HG03460 (cell line): ENCODE data around the gene GRB2.
"Not testable (repeated sequence)": the region's sequence is repeated elsewhere in the genome, so short reads cannot be mapped to it uniquely, and the experiment has no call there.

Experiments
- ATAC-seq: cut with Tn5 transposase; IDR thresholded peaks from one replicate; pipeline ENCODE4 v1.9.1; 2021; ENCODE audit not compliant: unreplicated experiment

Gene GRB2

DNA sequence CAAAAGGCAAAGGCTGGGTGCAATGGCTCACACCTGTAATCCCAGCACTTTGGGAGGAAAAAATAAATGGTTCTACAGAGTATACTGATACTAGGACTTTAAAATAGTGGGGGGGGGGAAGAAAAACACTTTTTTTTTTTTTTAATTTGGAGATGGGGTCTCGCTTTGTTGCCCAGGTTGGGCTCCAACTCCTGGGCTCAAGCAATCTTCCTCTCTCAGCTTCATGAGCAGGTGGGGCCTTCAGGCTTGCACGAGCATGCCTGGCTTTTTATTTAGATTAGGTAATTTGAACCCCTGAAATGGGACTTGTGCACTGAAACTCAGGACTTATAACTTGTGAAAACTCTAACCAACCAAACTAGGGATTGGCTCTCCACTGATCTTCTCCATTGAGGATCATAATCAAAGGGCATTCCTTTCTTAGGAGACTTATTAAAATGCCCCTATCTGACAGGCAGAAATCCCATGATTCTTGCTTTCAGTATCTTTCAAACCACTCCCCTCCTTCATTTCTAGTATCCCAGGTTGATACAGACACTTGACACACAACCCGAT is 16.9 kb downstream of the GRB2 start:
- ATAC-seq, result no peak

DNA sequence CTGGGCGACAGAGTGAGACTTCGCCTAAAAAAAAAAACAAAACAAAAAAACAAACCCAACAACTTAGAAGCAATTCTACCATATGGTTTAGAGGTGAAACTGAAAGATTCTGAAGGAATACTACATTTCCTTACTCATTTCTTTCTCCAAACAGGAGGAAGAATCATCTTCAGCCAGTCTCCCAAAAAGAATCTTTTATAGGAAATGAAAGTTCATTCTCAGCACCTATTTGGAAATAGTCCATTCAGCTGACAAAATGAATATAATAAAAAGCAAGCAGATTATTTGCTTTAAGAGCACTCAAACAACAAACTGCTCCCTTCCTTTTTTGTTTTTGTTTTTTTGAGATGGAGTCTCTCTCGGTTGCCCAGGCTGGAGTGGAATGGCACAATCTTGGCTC is 17.7 kb downstream of the GRB2 start:
- no peak for ATAC-seq

DNA sequence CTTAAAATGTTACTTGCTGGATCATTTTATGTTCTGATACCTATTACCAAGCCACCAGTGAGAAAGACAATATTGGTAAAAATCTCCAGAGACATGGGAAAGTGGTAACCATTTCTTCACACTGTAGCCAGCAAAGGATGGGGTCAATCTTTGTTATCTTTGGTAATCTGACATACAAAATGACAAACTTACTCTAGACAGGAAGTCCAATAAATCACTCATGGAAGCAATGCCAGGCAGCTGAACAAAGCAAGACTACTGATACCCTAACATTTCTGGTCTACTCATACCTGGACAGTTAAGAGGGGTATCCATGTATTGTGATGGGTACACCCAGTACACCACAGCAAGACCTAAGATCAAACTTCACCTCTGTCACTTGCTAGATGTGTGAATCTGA is 19.0 kb downstream of the GRB2 start:
- no peak for ATAC-seq

DNA sequence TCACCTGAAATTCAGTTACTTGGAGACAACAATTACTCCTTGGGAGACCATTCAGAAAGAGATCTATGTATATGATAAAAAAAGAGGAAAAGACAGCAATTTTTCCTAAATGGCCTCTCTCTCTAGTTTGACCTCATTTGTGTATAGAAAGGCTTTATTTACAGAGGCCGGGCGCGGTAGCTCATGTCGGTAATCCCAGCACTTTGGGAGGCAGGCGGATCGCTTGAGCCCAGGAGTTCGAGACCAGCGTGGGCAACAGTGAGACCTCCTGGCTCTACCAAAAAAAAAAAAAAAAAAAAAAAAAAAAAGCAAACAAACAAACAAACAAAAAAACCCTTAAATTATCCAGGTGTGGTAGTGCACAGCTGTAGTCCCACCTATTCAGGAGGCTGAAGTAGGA is 20.7 kb downstream of the GRB2 start:
- ATAC-seq, result no peak

DNA sequence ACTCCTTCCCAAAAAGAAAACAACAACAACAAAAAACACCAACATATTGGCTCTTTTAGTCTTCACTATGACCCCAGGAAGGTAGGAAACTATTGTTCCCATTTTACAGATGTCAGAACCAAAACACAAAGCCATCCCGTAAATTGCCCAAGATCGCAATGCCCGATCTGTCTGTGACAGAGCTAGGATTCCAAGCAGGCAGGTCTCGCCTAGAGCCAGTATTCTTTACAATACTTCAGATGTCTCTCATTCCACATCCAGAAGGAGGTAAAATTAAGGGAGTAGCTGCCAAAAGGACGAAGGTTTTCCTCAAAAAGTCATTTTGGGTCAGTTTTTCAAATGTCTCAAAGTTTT is 21.7 kb downstream of the GRB2 start:
- ATAC-seq, result no peak

DNA sequence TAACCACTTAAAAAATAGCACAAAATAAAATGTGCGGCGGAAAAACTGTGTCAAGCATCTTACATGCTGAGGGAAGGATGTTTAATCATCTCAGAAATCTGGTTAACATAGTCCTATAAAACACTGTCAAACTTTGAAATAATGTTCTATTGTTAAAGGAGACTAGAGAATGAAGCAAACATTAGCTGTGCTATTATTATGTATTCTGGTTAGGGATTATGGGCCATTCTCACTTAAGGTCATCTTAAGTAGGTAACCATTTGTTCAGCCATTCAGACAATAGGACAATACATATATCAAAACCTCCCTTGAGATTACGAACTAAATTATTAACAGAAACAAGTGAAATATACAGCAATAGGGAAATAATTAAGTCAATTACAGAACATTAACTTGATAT is 24.7 kb downstream of the GRB2 start:
- ATAC-seq, result no peak

DNA sequence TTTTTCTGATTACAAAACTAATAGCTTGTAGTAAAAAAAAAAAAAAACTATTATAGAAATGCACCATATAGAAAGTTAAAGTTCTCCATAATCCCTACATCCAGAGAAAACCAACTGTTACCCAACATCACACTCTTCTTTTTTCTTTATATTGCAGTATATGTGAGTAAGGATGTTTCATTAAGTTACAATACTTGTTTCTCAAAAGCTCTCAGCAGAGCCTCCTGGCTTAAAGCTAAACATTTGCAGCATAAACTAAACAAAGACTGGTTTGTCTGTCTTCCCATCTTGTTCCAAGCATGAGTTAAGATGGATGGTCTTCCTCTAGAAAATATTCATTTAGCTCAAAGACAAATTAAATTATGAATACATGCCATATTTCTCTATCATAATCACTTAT is 25.2 kb downstream of the GRB2 start:
- ATAC-seq, result no peak

DNA sequence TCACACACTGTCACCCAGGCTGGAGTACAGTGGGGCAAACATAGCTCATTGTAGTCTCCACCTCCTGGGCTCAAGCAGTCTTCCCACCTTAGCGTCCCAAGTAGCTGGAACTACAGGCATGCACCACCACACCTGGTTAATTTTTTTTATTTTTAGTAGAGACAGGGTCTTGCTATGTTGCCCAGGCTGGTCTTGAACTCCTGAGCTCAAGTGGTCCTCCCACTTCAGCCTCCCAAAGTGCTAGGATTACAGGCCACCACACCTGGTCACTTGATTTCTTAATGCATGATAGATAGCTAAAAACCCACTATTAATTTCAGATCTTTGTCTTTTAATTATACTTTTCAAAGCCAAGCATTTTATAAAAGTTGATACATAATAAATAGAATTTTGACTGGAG is 26.1 kb downstream of the GRB2 start:
- not testable (repeated sequence) for ATAC-seq

DNA sequence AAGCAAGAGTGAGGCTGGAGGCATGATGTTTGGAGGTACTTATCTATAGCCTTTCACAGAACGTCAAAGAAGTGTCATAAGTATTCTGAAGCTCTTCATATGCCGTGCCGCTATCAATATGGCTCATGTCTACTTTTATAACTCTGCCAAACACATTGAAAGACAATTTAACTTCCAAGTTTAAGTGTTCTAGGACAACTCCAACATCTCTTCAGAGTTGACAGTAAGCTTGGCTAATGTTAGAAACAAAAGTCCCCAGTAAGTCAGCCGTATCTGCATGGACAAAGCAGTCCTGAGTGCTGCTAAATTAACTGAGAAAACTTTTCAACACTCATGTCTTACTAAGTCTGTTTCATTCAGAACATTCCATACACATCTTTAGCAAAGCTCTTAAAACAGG is 32.2 kb downstream of the GRB2 start:
- no peak for ATAC-seq

DNA sequence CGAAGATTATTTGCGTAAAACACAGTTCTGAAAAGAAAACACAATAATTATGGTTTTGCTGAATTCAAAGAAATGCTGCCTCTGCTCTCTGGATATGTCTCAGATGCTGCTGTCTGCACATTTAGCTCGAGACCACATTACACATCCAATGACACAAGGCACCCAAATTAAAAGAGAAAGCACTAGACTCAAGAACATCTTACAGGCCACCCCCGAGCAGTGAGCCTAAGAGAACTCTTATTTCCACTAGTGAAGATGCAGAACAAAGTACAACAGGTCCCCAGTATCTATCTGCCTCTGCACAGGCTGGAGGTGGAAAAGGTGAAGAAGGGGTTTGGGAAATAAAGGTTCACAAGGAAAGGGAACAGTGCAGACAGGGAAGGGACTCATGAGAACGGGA is 33.5 kb downstream of the GRB2 start:
- ATAC-seq, result no peak

DNA sequence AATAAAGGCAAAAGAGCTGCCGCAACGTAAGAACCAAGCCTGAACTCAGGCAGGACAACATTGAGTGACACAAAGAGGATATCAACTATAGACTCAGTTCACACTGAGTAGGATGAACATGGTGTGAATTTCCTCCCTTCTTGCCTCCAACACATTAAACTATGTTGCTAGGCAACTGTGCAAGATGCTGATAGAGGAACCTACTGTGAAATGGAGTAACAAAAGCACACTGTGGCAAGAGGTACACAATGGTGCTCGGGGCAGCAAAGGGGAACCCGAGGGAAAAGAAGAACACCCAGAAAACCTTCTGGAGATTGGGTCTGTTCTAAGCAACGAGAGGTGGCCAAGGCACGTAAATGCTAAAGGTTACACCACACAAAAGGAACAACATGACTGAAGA is 34.1 kb downstream of the GRB2 start:
- no peak for ATAC-seq

DNA sequence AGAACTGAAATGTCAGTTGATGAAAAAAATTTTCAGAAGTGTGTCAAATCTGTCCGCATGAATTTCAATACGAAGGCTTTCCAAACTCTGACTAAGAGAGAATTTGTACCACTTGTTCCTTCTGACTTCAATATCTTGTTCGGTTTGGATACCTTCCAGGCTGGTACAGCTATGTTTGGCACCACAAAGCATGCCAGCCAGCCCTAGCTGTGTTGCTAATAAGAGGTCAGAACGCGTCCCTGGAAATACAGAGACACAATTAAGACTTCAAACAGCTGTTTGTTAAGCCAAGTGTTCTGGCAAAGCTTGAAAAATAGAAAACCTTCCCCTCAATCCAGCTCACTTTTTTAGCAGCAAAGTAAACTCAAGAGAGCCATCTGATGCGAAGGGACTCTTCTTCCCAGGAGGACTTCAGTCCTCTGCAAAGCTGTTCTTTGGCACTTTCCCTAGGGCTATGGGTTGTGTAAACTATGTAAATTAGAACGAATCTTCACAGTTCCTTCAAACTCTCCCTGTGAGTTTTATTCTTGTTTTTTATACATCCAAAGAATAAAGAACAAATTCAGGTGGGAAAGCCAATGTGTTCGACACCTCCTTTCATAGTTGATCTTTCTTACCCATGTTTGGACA is 35.1 kb downstream of the GRB2 start:
- ATAC-seq, result no peak

DNA sequence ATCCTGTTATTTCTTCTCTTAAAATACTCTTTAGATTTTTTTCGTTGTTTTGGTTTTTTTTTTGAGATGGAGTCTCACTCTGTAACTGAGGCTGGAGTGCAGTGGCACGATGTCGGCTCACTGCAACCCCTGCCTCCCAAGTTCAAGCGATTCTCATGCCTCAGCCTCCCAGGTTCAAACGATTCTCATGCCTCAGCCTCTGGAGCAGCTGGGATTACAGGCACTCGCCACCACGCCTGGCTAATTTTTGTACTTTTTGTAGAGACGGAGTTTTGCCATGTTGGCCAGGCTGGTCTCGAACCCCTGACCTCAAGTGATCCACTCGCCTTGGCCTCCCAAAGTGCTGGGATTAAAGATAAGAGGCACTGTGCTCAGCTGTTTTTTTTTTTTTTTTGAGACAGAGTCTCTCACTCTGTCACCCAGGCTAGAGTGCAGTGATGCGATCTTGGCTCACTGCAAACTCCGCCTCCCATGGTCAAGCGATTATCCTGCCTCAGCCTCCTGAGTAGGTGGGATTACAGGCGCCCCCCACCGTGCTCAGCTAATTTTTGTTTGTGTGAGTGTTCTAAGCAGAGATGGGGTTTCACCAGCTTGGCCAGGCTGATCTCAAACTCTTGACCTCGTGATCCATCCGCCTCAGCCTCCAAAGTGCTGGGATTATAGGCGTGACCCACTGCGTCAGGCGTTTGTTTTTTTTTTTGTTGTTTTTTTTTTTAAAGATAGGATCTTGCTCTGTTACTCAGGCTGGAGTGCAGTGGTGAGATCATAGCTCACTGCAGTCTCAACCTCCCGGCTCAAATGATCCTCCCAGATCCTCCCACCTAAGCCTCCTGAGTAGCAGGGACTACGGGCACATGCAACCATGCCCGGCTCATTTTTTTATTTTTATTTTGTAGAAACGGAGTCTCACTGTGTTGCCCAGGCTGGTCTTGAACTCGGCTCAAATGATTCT is 37.4 kb downstream of the GRB2 start:
- not testable (repeated sequence) for ATAC-seq

DNA sequence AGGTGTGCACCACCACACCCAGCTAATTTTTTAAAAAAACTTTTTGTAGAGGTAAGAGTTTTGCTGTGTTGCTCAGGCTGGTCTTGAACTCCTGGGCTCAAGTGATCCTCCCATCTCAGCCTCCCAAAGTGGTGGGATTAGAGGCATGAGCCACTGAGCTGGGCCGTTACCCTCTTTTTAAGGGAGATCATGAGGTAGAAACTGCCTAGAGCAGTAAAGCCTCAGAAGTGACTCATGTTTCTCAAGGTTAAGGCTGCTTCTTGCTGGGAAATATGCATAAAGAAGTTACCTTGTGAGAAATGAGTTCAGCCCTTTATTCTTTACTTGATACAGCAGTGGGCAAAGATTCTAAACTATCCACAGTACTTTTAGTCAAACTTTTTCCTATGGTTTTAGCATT is 38.2 kb downstream of the GRB2 start:
- no peak for ATAC-seq

DNA sequence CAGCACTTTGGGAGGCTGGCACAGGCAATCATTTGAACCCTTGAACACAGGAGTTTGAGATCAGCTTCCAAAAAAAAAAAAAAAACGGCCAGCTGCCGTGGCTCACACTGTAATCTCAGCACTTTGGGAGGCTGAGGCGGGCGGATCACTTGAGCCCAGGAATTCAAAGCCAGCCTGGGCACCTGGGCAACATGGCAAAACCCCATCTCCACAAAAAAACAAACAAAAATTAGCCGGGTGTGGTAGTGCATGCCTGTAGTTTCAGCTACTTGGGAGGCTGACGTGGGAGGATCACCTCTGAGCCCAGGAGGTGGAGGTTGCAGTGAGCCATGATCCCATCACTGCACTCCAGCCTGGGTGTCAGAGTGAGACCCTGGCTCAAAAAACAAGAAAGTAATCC is 39.0 kb downstream of the GRB2 start:
- ATAC-seq, result no peak

DNA sequence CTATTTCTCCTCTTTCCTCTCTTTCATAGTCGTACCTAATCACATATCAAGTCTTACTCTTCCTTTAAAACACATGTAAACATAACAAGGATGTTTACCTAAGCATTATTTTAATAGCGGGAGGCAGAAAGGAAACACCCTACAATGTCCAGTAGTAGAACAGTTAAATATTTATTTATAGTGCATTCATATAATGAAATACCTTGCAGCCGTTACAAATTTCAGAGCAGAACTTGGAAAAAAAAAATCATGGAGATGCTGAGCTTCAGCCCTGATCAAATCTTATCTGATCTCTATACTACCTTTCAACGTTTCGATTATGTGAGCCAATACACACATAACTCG is 39.6 kb downstream of the GRB2 start:
- no peak for ATAC-seq

DNA sequence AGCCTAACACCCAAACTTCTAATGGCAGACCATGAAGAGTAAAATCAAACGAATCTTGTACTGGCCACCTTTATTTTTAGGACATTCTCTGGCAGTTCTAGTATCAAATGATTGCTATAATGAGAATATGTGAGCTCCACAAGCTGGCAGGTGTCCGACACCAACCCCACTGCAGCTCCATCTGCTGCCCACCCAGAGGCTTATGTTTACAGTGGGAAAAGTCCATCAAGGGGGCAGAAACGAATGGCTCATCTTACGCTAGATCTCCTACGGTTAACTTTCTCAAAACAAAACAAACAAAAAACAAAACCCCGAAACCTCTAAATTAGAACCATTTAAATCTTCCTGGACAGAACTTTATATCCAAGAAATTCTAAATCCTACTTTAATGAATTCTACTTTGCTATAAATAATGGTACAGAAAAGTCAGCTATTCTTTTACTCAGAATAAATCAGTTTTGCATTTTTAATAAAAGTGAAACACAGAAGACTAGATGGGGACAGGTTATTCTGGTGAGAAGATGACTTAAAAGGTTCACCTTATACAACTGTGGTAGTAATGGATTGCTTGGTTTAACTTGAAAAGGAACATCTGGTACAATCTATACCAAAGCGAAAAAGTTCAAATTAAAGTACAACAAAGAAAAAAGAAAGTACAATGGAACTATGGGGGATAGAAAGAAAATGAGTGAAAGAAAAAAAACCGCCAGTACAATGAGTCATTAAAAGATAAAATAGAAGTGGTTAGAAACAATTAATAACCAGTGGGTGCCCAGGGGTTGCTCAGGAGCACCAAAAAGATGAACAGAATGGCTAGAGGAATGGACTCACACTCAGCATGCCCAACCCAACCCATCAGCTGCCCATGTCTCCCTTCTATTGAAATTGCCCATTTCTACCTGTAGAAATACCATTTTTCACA is 40.2 kb downstream of the GRB2 start:
- no peak for ATAC-seq

DNA sequence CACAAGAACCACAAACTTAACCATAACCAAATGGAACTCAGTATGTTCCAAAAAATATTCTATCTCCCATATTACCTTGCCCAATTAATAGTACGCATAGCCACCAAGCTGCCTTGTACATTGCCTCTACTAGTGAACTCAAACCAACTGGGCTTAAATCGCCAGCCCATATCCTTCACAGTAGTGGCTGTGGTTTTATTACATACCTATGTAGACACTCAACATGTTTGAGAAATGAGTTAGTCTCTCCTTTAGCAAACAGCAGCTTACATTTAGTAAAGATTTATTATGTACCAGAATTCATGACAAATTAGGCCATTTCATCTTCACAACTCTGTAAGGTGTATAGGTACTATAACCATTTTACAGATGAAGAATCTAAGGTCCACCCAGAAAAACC is 41.4 kb downstream of the GRB2 start:
- ATAC-seq, result no peak

DNA sequence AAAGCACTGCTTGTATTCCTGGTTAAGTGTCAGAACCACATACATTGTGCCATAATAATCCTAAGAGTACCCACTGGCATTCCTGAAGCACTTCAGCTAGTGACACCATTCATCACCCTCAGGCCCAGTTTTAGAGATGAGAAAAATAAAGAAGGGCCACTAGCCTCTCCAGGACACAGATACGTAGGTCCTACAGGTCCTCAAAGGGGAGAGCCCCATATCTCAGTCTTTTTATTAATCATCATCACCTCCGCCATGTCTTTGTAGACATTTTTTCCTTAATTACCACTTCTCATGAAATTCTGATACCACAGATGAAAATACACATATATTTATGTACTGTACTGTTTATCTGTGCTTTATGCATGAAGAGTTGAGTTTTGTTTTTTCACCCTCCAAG is 43.5 kb downstream of the GRB2 start:
- ATAC-seq, result no peak

DNA sequence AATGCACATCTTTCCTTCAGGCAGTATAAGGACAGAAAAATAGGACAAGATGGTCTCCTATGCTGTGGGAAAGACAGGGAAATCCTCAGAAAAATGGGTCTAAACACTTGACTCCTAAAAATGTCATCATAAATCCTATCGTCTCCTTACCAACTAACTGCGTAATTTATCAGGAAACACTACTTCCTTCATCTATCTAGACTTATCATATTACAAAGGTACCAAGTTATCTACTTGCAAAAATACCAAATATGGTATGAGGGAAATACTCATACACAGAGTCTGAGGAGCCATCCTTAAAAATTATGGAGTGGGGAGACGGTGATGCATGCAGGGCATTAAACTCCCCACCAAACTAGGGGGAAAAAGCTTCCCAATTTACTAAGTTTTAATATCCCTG is 44.1 kb downstream of the GRB2 start:
- no peak for ATAC-seq

DNA sequence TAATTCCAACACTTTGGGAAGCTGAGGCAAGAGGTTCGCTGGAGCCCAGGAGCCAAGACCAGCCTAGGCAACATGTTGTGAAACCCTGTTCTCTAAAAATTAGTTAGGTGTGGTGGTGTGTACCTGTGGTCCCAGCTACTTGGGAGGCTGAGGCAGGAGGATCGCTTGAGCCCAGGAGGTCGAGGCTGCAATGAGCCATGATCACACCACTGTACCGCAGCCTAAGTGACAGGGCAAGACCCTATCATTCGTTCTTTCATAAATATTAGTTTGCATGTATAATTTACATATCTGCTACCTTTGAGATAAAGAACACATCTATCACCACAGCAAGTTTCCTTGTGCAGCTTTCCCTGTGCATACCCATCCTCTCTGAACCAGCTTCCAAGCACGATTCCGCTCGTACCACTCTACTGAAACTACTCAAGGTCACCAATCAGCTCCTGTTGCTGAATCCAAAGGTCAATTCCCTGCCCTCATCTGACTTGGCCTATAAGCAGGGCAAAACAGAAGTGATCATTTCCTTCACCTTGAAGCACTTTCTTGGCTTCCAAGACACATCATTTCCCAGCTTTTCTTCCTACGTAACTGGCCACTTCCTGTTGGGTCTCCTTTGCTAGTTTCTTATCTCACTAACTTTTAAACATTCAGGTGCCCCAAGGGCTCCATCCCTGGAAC is 49.1 kb downstream of the GRB2 start:
- no peak for ATAC-seq
